ENCODE results near the gene CEACAM16.

DNA sequence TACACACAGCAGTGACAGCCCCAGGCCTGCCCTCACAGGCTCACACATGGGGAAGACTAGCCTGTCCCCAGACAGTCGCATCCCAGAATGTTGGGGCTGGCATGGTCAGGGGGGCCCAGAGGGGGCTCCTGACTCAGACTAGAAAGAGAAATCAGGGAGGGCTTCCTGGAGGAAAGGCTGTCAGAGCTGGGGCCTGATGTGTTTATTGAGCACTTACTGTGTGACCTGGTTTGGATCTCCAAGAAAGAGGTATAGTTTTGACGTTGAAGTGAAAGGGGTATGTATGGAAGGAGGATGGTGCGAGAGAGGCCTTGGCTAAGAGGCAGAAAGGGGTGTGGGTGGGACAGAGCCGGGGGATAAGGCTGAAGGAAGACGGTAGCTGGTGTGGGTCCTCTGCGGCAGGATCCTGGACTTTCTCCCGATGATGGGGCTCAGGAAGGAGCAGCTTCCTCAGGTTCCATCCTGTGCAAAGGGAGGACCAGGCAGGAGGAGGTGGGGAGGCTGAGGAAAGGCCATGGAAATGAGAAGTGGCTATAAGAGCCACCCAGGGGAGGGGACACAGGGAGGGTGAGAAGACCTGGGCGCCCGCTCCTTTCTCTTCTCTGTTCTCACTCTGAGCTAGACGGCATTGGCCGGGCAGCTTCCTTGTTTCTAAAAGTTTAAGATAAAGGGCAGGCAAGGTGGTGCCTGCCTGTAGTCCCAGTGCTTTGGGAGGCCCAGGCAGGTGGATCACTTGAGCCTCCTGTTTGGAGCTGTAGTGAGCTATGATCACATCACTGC lies 33.5 kb downstream of the CEACAM16 start:
- TF ChIP-seq, protein P1, sequence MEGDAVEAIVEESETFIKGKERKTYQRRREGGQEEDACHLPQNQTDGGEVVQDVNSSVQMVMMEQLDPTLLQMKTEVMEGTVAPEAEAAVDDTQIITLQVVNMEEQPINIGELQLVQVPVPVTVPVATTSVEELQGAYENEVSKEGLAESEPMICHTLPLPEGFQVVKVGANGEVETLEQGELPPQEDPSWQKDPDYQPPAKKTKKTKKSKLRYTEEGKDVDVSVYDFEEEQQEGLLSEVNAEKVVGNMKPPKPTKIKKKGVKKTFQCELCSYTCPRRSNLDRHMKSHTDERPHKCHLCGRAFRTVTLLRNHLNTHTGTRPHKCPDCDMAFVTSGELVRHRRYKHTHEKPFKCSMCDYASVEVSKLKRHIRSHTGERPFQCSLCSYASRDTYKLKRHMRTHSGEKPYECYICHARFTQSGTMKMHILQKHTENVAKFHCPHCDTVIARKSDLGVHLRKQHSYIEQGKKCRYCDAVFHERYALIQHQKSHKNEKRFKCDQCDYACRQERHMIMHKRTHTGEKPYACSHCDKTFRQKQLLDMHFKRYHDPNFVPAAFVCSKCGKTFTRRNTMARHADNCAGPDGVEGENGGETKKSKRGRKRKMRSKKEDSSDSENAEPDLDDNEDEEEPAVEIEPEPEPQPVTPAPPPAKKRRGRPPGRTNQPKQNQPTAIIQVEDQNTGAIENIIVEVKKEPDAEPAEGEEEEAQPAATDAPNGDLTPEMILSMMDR (conservative IDR thresholded peaks at IDR 0.05; ENCODE audit: low read length) = no peak
- no peak for TF ChIP-seq EZH2phosphoT487 (IDR thresholded peaks at IDR 0.05; ENCODE audit: borderline replicate concordance, low read depth, low read length)

All from OCI-LY7 (cell line).